ENCODE measurements around the gene LRRC19. TPM values are rescaled to one million over a fixed set of nuclear protein-coding genes. Genes with fewer than 3 reads are reported as not detected.

The LRRC19 gene
- polyA plus RNA-seq, 3 donors: not detected

DNA sequence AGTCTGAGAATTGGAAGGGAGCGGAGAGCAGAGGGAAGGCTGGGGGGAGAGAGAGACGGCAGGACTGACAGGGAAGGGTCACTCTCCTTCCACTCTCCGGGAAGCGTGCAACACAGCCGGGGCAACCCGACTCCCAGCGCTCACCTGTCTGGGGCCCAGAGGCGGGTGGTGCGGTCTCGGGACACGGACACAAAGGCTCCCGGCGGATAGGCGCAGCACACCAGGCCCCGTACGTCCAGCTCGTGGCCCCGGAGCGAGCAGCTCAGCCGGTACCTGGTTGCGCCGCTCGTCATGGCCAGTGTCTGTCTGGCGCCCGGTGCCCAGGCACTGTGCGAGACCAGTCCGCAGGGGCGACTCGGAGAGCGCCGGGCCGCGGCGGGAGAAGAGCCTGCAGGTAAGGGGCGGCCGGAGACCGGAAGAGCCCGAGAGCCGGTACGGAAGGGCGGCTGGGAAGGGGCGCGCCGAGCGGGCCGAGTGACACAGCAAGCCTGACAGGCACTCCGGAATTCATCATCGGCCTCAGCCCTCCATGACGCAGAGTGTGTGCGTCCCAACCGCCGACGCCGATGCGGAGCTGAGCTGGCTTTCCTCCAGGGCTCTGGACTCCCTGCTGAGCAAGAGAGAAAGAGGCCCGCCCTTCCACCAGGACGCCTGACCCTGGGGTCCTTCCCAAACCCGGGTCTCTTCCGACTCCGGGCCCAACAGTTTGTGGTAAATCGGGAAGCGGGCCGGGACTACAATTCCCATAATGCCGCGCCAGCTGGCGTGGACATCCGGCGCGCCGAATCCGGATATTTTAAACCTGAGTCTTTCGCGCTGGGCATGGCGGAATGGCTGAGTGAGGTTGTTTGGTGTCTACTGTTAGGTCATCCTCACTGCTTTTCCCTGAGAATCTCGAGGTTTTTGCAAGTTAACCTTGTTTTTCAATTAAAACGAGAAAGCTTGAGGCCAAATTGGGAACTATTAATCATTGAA lies 58.4 kb downstream of the LRRC19 start, which contains the start of gene PLAA:
Gene PLAA, minus strand, starts transcription at position 490 of the 975 bp plus-strand sequence. Its CDS starts 197 bp downstream, at position 293.
- peaks cover 0 to 9% of the 10 kb centered on the region in 2 donors for H3K36me3 ChIP-seq (replicated peaks in 1 of 2; ENCODE audit: control insufficient read depth in 1 of 2, insufficient read depth in 2 of 2, low read length in 2 of 2)
- H3K79me2 ChIP-seq (ENCODE audit: insufficient read depth, low read length): peaks cover 49% of the 10 kb centered on the region
- TF ChIP-seq, protein P1, sequence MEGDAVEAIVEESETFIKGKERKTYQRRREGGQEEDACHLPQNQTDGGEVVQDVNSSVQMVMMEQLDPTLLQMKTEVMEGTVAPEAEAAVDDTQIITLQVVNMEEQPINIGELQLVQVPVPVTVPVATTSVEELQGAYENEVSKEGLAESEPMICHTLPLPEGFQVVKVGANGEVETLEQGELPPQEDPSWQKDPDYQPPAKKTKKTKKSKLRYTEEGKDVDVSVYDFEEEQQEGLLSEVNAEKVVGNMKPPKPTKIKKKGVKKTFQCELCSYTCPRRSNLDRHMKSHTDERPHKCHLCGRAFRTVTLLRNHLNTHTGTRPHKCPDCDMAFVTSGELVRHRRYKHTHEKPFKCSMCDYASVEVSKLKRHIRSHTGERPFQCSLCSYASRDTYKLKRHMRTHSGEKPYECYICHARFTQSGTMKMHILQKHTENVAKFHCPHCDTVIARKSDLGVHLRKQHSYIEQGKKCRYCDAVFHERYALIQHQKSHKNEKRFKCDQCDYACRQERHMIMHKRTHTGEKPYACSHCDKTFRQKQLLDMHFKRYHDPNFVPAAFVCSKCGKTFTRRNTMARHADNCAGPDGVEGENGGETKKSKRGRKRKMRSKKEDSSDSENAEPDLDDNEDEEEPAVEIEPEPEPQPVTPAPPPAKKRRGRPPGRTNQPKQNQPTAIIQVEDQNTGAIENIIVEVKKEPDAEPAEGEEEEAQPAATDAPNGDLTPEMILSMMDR (IDR thresholded peaks at IDR 0.05): no peak
- intact Hi-C loops (cut with micrococcal nuclease): loop anchor here (5.0 kb wide), 1 partner anchor 55 kb away; the partner anchor contains the start of gene CAAP1 (in 2 of the 2)
- H3K36me3 Mint-ChIP-seq: peaks cover 3 to 16% of the 10 kb centered on the region in 2 donors
- peaks cover 17 to 26% of the 10 kb centered on the region in 2 donors for H3K4me1 ChIP-seq (ENCODE audit: control insufficient read depth in 1 of 2, insufficient read depth in 2 of 2, low read length in 2 of 2)
- peaks cover 2% of the 10 kb centered on the region for H4K20me1 ChIP-seq (ENCODE audit: insufficient read depth, low read length)
- H2AFZ ChIP-seq (ENCODE audit: insufficient read depth, low read depth, low read length, poor library complexity, severe bottlenecking): peak within 1 kb of the TSS; percentile 86
- H3K4me1 Mint-ChIP-seq: peaks cover 34% of the 10 kb centered on the region
- peak within 1 kb of the TSS; percentile 91 to 100 for H3K27ac ChIP-seq (ENCODE audit: low read depth in 1 of 2, low read length in 2 of 2)
- WGBS (ENCODE audit: insufficient coverage): under 1% methylated on average over 70 of the region's 76 CpGs
- no peaks in the 10 kb centered on the region for H3K9me3 ChIP-seq (replicated peaks in 1 of 2; ENCODE audit: control insufficient read depth in 1 of 2, insufficient read depth in 1 of 2, low read length in 2 of 2)
- peaks cover 0 to 1% (median 0%) of the 10 kb centered on the region in 3 donors for H3K27me3 Mint-ChIP-seq (ENCODE audit: low read depth in 3 of 3)
- H3K27ac Mint-ChIP-seq: peak within 1 kb of the TSS; percentile 99 to 100 (median 100)
- peak within 1 kb of the TSS; percentile 91 to 96 for H3K4me3 Mint-ChIP-seq
- peak within 1 kb of the TSS; percentile 82 for H3K4me2 ChIP-seq (replicated peaks; ENCODE audit: extremely low read depth, low read length, poor library complexity, severe bottlenecking)
- H3K4me3 ChIP-seq (replicated peaks in 1 of 3; ENCODE audit: low read depth in 2 of 3, low read length in 3 of 3): peak within 1 kb of the TSS; percentile 79 to 90 (median 87)
- no peaks in the 10 kb centered on the region for H3K27me3 ChIP-seq (ENCODE audit: control insufficient read depth in 2 of 2, insufficient read depth in 2 of 2, low read length in 2 of 2)
- peaks cover 0 to 2% (median 0%) of the 10 kb centered on the region in 7 donors for H3K9me3 Mint-ChIP-seq
- H3K9ac ChIP-seq (ENCODE audit: insufficient read depth, low read length, poor library complexity, severe bottlenecking): peak within 1 kb of the TSS; percentile 98
- peak; percentile 87 to 91 (median 91) for DNase-seq

DNA sequence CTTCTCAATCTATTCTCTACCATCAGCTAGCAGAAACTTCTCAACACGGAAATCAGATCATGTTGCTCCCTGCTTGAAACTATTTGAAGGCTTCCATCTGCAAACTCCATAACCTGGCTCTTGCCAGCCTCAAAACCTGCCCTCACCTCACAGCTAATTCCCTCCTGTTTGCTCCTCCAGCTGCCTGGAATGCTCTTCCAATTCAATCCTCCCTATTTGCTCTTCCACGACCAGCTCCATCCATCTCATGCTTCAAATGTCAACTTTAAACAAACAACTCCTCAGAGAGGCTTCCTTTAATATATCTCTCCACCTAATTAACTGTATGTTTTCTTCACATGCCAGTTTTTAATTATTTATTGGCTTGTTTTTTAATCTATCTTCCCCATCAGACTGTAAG lies 59.9 kb downstream of the LRRC19 start:
- H3K36me3 Mint-ChIP-seq: peaks cover 3 to 20% of the 10 kb centered on the region in 2 donors
- intact Hi-C loops (cut with micrococcal nuclease): loop anchor here (5.0 kb wide), 1 partner anchor 53 kb away; the partner anchor contains the start of gene CAAP1 (in 2 of the 2)
- peak overlapping the region in 1 of 2 donors; percentile 100 for H3K27ac ChIP-seq (ENCODE audit: low read depth in 1 of 2, low read length in 2 of 2)
- peaks cover 17% of the 10 kb centered on the region for H4K20me1 ChIP-seq (ENCODE audit: insufficient read depth, low read length)
- H3K4me1 Mint-ChIP-seq: peaks cover 40% of the 10 kb centered on the region
- H3K79me2 ChIP-seq (ENCODE audit: insufficient read depth, low read length): peaks cover 64% of the 10 kb centered on the region
- H3K9me3 ChIP-seq (replicated peaks in 1 of 2; ENCODE audit: control insufficient read depth in 1 of 2, insufficient read depth in 1 of 2, low read length in 2 of 2): no peaks in the 10 kb centered on the region
- peaks cover 17 to 26% of the 10 kb centered on the region in 2 donors for H3K4me1 ChIP-seq (ENCODE audit: control insufficient read depth in 1 of 2, insufficient read depth in 2 of 2, low read length in 2 of 2)
- DNase-seq: no peak
- WGBS (ENCODE audit: insufficient coverage): 75% methylated on average over 1 of the region's 2 CpGs
- H3K4me3 ChIP-seq (replicated peaks in 1 of 3; ENCODE audit: low read depth in 2 of 3, low read length in 3 of 3): peak overlapping the region in 1 of 3 experiments; percentile 87
- TF ChIP-seq, protein P1 (IDR thresholded peaks at IDR 0.05): no peak
- H2AFZ ChIP-seq (ENCODE audit: insufficient read depth, low read depth, low read length, poor library complexity, severe bottlenecking): no peak overlapping the region
- H3K9ac ChIP-seq (ENCODE audit: insufficient read depth, low read length, poor library complexity, severe bottlenecking): peak overlapping the region; percentile 98
- H3K4me3 Mint-ChIP-seq: peak overlapping the region; percentile 1 to 96
- peaks cover 0 to 2% (median 0%) of the 10 kb centered on the region in 7 donors for H3K9me3 Mint-ChIP-seq
- H3K27ac Mint-ChIP-seq: peak overlapping the region; percentile 6 to 100 (median 66)
- peak overlapping the region; percentile 82 for H3K4me2 ChIP-seq (replicated peaks; ENCODE audit: extremely low read depth, low read length, poor library complexity, severe bottlenecking)
- H3K27me3 ChIP-seq (ENCODE audit: control insufficient read depth in 2 of 2, insufficient read depth in 2 of 2, low read length in 2 of 2): no peaks in the 10 kb centered on the region
- peaks cover 0 to 1% (median 0%) of the 10 kb centered on the region in 3 donors for H3K27me3 Mint-ChIP-seq (ENCODE audit: low read depth in 3 of 3)
- peaks cover 0 to 9% of the 10 kb centered on the region in 2 donors for H3K36me3 ChIP-seq (replicated peaks in 1 of 2; ENCODE audit: control insufficient read depth in 1 of 2, insufficient read depth in 2 of 2, low read length in 2 of 2)

Measured in CD14-positive monocyte (primary cell).